Natural killer cell treated with Interleukin-12 subunit alpha and Interleukin-12 subunit beta and Interleukin-15 and Interleukin-18, amount 100 ng/mL, for 72 hours (primary cell): ENCODE results near the gene CSDE1. TPM values are rescaled to one million over a fixed set of nuclear protein-coding genes. Genes with fewer than 3 reads are reported as not detected.

Source experiments
- ATAC-seq, 2 donors: fragments of 150-1000 bp; cut with Tn5 transposase in 1 of 2; sonication (Bioruptor Pico), chemical (Tn5 transposase) in 1 of 2; 2 replicates each; pipeline ENCODE4 v1.10.0; 2021
- DNase-seq: peaks from one replicate; pipeline ENCODE4 v3.0.0; 2022; ENCODE audit warnings: low spot score
- H3K27ac Mint-ChIP-seq, 2 donors: 1 replicate in 1 of 2; 2 replicates in 1 of 2; pipeline ENCODE4 v1.8.0; 2022; ENCODE audit warnings: mixed read lengths in 2 of 2, mild to moderate bottlenecking in 1 of 2, moderate library complexity in 1 of 2
- H3K27me3 Mint-ChIP-seq, 2 donors: 1 replicate in 1 of 2; 2 replicates in 1 of 2; pipeline ENCODE4 v1.8.0; 2022; ENCODE audit warnings: mixed read lengths in 2 of 2
- H3K36me3 Mint-ChIP-seq: one replicate; pipeline ENCODE4 v1.8.0; 2022; ENCODE audit warnings: mixed read lengths
- H3K4me1 Mint-ChIP-seq, 2 donors: 1 replicate in 1 of 2; 2 replicates in 1 of 2; pipeline ENCODE4 v1.8.0; 2022; ENCODE audit warnings: low read depth in 2 of 2, mixed read lengths in 2 of 2, mild to moderate bottlenecking in 1 of 2
- H3K4me3 Mint-ChIP-seq: one replicate; pipeline ENCODE4 v1.8.0; 2022; ENCODE audit warnings: mixed read lengths
- H3K9me3 Mint-ChIP-seq: 2 replicates; pipeline ENCODE4 v1.8.0; 2022; ENCODE audit warnings: mixed read lengths
- total RNA-seq, 2 donors: library from RNA; stranded (reverse); gene quantifications; one replicate each; pipeline ENCODE4 v1.2.3, GENCODE V29; 2022

The CSDE1 gene
- total RNA-seq, 2 donors from 2014 or later, result 408 to 410 TPM

GRCh38 chr1:114707604-114708003 lies 50.2 kb downstream of the CSDE1 start:
- no peak for DNase-seq
- no peaks in the 10 kb centered on the region for H3K9me3 Mint-ChIP-seq
- H3K27ac Mint-ChIP-seq, result no peak overlapping the region
- no peak overlapping the region for H3K4me3 Mint-ChIP-seq
- no peak for ATAC-seq
- no peaks in the 10 kb centered on the region for H3K27me3 Mint-ChIP-seq
- peaks cover 0 to 7% of the 10 kb centered on the region in 2 donors for H3K4me1 Mint-ChIP-seq
- peaks cover 12% of the 10 kb centered on the region for H3K36me3 Mint-ChIP-seq

GRCh38 chr1:114703242-114703641 lies 54.5 kb downstream of the CSDE1 start:
- ATAC-seq, result no peak
- no peaks in the 10 kb centered on the region for H3K27me3 Mint-ChIP-seq
- H3K36me3 Mint-ChIP-seq, result peaks cover 7% of the 10 kb centered on the region
- peaks cover 0 to 3% of the 10 kb centered on the region in 2 donors for H3K4me1 Mint-ChIP-seq
- no peak overlapping the region for H3K27ac Mint-ChIP-seq
- H3K9me3 Mint-ChIP-seq, result no peaks in the 10 kb centered on the region
- DNase-seq, result no peak
- H3K4me3 Mint-ChIP-seq, result no peak overlapping the region

DNA sequence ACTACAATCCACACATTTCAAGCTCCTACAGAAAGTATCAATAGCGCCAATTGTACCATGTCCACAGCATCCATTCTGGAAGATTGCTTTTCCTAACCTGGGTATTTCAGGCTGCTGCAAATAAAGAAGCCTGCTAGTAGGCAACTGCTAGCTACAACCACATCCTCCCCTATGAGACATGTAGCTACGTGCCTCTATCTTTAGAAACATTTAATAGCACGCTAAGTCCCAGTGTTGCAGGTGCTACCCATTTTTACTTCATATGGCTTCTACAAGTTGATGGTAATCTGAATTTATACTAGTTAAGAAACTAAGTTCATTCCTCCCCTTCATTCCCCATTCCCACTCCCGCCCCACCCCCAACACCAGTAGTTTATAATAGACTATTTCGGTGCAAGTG lies 55.0 kb downstream of the CSDE1 start:
- Mint-ChIP-seq H3K27me3 (no peaks in the 10 kb centered on the region), H3K36me3 (peaks cover 5% of the 10 kb centered on the region), H3K4me1 (peaks cover 0 to 3% of the 10 kb centered on the region in 2 donors), H3K9me3 (no peaks in the 10 kb centered on the region), H3K27ac (no peak overlapping the region), H3K4me3 (no peak overlapping the region)
- no peak for ATAC-seq
- no peak for DNase-seq

GRCh38 chr1:114701931-114702330 lies 55.9 kb downstream of the CSDE1 start:
- Mint-ChIP-seq H3K4me1 (no peaks in the 10 kb centered on the region), H3K27ac (no peak overlapping the region), H3K9me3 (no peaks in the 10 kb centered on the region), H3K4me3 (no peak overlapping the region), H3K27me3 (peaks cover 0 to 3% of the 10 kb centered on the region in 2 donors), H3K36me3 (no peaks in the 10 kb centered on the region)
- DNase-seq (no peak), ATAC-seq (no peak)

DNA sequence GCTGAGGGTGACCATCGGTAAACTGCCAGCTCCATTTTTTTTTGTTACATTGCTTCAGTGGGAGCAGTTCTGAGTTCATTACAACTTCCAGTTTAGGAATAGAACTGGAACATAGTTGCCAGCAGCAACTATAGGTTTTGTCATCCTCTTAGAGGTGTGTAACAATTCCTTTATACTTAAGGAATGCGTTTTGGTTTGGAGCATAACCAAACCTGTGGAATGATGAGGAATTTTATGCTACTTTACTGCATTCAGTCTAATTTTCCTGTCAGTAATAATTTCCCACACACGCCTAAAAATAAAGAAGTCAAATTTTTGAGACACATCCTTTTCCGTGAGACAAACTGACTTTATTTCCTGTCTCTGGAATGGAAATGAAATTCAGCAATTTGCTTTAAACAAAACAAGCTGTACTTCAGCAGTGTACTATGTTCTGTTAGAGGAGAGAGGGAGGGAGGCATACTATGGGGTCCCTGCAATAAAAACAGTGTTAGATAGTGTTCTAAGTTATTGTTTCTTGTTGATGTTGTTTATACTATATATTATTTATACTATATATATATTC lies 57.7 kb downstream of the CSDE1 start:
- Mint-ChIP-seq H3K4me3 (no peak overlapping the region), H3K4me1 (no peaks in the 10 kb centered on the region), H3K27ac (no peak overlapping the region), H3K36me3 (no peaks in the 10 kb centered on the region), H3K9me3 (no peaks in the 10 kb centered on the region), H3K27me3 (peaks cover 3 to 5% of the 10 kb centered on the region in 2 donors)
- no peak for ATAC-seq
- DNase-seq, result no peak

DNA sequence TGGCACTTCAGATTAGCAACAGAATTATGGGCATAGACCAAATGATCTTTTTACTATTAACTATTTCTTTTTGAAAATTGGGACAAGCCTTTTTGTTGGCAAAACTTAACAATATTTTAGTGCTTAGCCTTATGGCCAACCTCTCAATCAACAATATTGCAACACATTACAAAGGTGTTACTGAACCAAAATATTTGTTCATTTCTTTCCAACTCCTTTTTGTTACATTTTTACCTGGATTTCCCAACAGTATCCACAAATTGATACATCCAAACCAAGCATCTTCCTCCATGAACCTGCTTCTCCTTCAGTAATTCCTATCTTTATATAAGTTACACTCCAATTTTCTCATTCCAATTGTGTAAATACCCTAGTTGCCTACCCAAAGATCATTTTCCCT lies 61.0 kb downstream of the CSDE1 start:
- Mint-ChIP-seq H3K9me3 (no peaks in the 10 kb centered on the region), H3K27me3 (peaks cover 5% of the 10 kb centered on the region in 2 donors), H3K27ac (no peak overlapping the region), H3K36me3 (no peaks in the 10 kb centered on the region), H3K4me3 (no peak overlapping the region), H3K4me1 (no peaks in the 10 kb centered on the region)
- no peak for ATAC-seq
- DNase-seq, result no peak

DNA sequence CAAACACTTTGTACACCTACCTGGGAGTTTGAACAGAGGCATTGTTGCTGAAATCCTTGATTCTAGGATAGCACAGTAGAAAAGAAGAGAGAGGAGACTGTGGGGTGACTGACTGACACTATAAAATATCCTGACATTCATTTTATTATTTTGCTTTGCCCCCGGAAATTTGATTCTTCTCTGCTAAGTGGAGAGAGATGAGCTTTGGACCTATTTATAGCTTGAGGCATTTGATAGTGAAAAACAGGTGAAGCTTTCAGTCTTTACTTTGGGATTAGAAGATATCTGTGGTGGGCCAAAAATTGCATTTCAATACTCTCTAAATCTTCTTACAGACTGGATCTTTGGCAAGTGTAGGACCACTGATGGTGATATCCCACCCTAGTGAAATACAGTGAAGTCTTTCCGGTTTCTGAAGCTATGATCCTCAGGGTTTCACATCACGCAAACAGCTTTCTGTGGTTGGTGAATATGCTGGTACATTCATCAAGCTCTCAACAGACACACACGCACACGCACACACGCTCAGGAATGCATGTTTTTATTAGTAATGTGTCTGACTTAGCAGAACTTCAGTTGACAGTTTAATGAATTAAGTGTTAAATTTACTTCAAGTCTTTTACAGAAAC lies 62.2 kb downstream of the CSDE1 start, which contains the start of gene AMPD1:
Gene AMPD1 (minus strand): TSS at position 117 of the 629 bp plus-strand sequence. CDS start 75 bp downstream, at position 42.
- H3K4me3 Mint-ChIP-seq, result no peak within 1 kb of the TSS
- H3K9me3 Mint-ChIP-seq, result no peaks in the 10 kb centered on the region
- H3K36me3 Mint-ChIP-seq, result no peaks in the 10 kb centered on the region
- H3K4me1 Mint-ChIP-seq, result no peaks in the 10 kb centered on the region
- peaks cover 5 to 6% of the 10 kb centered on the region in 2 donors for H3K27me3 Mint-ChIP-seq
- DNase-seq, result no peak
- no peak for ATAC-seq
- no peak within 1 kb of the TSS for H3K27ac Mint-ChIP-seq

GRCh38 chr1:114694540-114695310 lies 63.1 kb downstream of the CSDE1 start:
- Mint-ChIP-seq H3K4me1 (no peaks in the 10 kb centered on the region), H3K9me3 (no peaks in the 10 kb centered on the region), H3K27me3 (peaks cover 5 to 7% of the 10 kb centered on the region in 2 donors), H3K36me3 (no peaks in the 10 kb centered on the region), H3K27ac (no peak overlapping the region), H3K4me3 (no peak overlapping the region)
- ATAC-seq (no peak), DNase-seq (no peak)

- Mint-ChIP-seq H3K36me3 (no peaks in the 10 kb centered on the region), H3K27ac (no peak overlapping the region), H3K4me1 (no peaks in the 10 kb centered on the region), H3K9me3 (no peaks in the 10 kb centered on the region), H3K27me3 (peaks cover 5 to 11% of the 10 kb centered on the region in 2 donors), H3K4me3 (no peak overlapping the region)
- DNase-seq (no peak), ATAC-seq (no peak)
These were observed 64.8 kb downstream of the CSDE1 start for GRCh38 chr1:114692947-114693346.

- no peaks in the 10 kb centered on the region for H3K4me1 Mint-ChIP-seq
- peaks cover 17 to 23% of the 10 kb centered on the region in 2 donors for H3K27me3 Mint-ChIP-seq
- no peaks in the 10 kb centered on the region for H3K9me3 Mint-ChIP-seq
- no peak for DNase-seq
- H3K27ac Mint-ChIP-seq, result no peak overlapping the region
- H3K36me3 Mint-ChIP-seq, result no peaks in the 10 kb centered on the region
- no peak overlapping the region for H3K4me3 Mint-ChIP-seq
- no peak for ATAC-seq
These were observed 66.7 kb downstream of the CSDE1 start for GRCh38 chr1:114691061-114691460.

GRCh38 chr1:114690148-114690547 lies 67.6 kb downstream of the CSDE1 start:
- ATAC-seq (no peak), DNase-seq (no peak)
- no peak overlapping the region for H3K4me3 Mint-ChIP-seq
- no peaks in the 10 kb centered on the region for H3K9me3 Mint-ChIP-seq
- H3K27ac Mint-ChIP-seq, result no peak overlapping the region
- no peaks in the 10 kb centered on the region for H3K36me3 Mint-ChIP-seq
- H3K27me3 Mint-ChIP-seq, result peaks cover 22 to 29% of the 10 kb centered on the region in 2 donors
- no peaks in the 10 kb centered on the region for H3K4me1 Mint-ChIP-seq

GRCh38 chr1:114688526-114688925 lies 69.3 kb downstream of the CSDE1 start:
- Mint-ChIP-seq H3K36me3 (no peaks in the 10 kb centered on the region), H3K27ac (no peak overlapping the region), H3K4me3 (no peak overlapping the region), H3K9me3 (no peaks in the 10 kb centered on the region), H3K27me3 (peaks cover 29 to 32% of the 10 kb centered on the region in 2 donors), H3K4me1 (no peaks in the 10 kb centered on the region)
- DNase-seq, result no peak
- no peak for ATAC-seq

- no peaks in the 10 kb centered on the region for H3K9me3 Mint-ChIP-seq
- no peaks in the 10 kb centered on the region for H3K4me1 Mint-ChIP-seq
- peaks cover 36 to 47% of the 10 kb centered on the region in 2 donors for H3K27me3 Mint-ChIP-seq
- no peaks in the 10 kb centered on the region for H3K36me3 Mint-ChIP-seq
- no peak overlapping the region for H3K4me3 Mint-ChIP-seq
- DNase-seq (no peak), ATAC-seq (no peak)
- no peak overlapping the region for H3K27ac Mint-ChIP-seq
These were observed 71.9 kb downstream of the CSDE1 start for GRCh38 chr1:114685851-114686250.

GRCh38 chr1:114677691-114678090 lies 80.1 kb downstream of the CSDE1 start:
- no peak overlapping the region for H3K27ac Mint-ChIP-seq
- DNase-seq (no peak), ATAC-seq (no peak)

More at GRCh38 chr1:114677691-114678090, 80.1 kb downstream of the CSDE1 start:
- no peaks in the 10 kb centered on the region for H3K9me3 Mint-ChIP-seq
- H3K36me3 Mint-ChIP-seq, result no peaks in the 10 kb centered on the region
- H3K4me3 Mint-ChIP-seq, result no peak overlapping the region
- no peaks in the 10 kb centered on the region for H3K4me1 Mint-ChIP-seq
- H3K27me3 Mint-ChIP-seq, result peaks cover 25 to 37% of the 10 kb centered on the region in 2 donors
